ENCODE results near the gene GJD3. TPM values are rescaled to one million over a fixed set of nuclear protein-coding genes. Genes with fewer than 3 reads are reported as not detected.

GJD3 gene
- total RNA-seq, 1 donor from 2014 or later, result not detected

DNA sequence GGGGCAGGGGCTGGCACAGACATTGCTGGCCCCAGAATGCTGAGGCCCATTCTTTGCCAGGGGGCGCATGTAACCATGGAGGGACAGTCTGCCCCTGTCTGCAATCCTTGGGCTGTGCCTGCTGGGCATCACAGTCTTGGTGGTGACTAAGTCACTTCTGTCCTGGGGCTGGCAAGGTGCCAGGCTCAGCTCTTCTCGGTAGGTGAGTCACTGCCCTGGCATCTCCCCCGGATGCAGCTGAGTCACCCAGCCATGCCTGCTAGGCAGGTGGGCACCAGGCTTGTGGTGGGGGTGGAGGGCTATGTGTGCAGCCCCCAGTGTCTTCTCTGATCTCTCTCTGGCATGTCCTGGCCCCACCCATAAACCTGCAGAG lies 50.0 kb downstream of the GJD3 start:
- TF ChIP-seq, protein P1, sequence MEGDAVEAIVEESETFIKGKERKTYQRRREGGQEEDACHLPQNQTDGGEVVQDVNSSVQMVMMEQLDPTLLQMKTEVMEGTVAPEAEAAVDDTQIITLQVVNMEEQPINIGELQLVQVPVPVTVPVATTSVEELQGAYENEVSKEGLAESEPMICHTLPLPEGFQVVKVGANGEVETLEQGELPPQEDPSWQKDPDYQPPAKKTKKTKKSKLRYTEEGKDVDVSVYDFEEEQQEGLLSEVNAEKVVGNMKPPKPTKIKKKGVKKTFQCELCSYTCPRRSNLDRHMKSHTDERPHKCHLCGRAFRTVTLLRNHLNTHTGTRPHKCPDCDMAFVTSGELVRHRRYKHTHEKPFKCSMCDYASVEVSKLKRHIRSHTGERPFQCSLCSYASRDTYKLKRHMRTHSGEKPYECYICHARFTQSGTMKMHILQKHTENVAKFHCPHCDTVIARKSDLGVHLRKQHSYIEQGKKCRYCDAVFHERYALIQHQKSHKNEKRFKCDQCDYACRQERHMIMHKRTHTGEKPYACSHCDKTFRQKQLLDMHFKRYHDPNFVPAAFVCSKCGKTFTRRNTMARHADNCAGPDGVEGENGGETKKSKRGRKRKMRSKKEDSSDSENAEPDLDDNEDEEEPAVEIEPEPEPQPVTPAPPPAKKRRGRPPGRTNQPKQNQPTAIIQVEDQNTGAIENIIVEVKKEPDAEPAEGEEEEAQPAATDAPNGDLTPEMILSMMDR (IDR thresholded peaks at IDR 0.05; ENCODE audit: partially characterized antibody, unreplicated experiment), result no peak
- Mint-ChIP-seq H3K4me3 (ENCODE audit: unreplicated experiment) (peak overlapping the region; percentile 79), H3K9me3 (ENCODE audit: unreplicated experiment) (no peaks in the 10 kb centered on the region), H3K36me3 (ENCODE audit: unreplicated experiment) (no peaks in the 10 kb centered on the region), H3K27me3 (ENCODE audit: unreplicated experiment) (peaks cover 25% of the 10 kb centered on the region), H3K4me1 (ENCODE audit: low read depth, unreplicated experiment) (peaks cover 45% of the 10 kb centered on the region), H3K27ac (ENCODE audit: unreplicated experiment) (peak overlapping the region; percentile 62)
- peak; percentile 12 for DNase-seq

DNA sequence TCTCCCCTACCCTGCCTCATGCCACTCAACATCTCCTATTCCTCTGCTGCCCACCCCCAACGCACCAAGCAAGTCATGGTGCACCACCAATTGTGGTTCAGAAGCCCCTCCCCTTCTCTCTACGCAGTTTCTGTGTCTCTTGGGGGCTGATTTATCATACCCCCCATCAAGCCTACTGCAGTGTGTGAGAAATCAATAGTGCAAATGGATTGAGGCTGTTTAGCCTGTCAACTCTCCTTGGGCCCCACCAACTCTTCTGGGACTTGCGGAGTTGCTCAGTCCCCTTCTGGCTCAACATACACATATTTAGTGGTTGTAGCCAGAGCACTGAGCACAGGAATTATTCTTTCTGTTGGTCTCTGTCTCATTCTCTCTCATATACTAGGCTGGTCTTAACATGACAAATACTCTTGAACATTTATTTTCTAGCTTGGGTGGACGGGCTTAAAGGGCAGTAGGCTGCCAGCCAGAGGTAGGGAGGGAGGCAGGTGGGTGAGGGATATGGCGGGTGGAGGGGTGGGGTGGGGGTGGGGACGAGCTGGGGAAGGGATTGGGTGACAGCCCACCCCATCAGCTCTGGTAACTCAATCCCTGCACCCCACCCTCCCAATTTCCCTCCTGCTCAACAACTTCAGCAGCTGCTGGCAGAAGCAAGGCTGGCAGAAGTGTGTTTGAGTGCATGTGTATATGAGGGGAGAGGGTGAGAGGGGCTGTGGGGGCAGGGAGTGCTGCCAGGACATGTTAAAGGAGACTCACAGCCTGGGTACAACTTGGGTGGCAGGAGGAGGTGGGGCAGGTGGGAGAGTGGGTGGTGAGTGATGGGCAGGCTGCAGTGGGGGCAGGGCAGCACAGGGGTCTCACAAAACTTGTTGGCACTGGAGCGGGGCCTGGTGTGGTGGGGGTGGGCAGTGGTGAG lies 50.6 kb downstream of the GJD3 start:
- TF ChIP-seq, protein P1 (IDR thresholded peaks at IDR 0.05; ENCODE audit: partially characterized antibody, unreplicated experiment), result no peak
- Mint-ChIP-seq H3K4me1 (ENCODE audit: low read depth, unreplicated experiment) (peaks cover 42% of the 10 kb centered on the region), H3K27ac (ENCODE audit: unreplicated experiment) (peak overlapping the region; percentile 90), H3K27me3 (ENCODE audit: unreplicated experiment) (peaks cover 25% of the 10 kb centered on the region), H3K4me3 (ENCODE audit: unreplicated experiment) (peak overlapping the region; percentile 81), H3K9me3 (ENCODE audit: unreplicated experiment) (no peaks in the 10 kb centered on the region), H3K36me3 (ENCODE audit: unreplicated experiment) (no peaks in the 10 kb centered on the region)
- DNase-seq, result peak; percentile 67

Other genes with a start within 250 kb of the GJD3 start
- 110 TPM for gene MSL1, start 242.8 kb downstream of the GJD3 start, total RNA-seq (ENCODE audit: unreplicated experiment)
- 145 TPM for gene CASC3, start 224.2 kb downstream of the GJD3 start, total RNA-seq (ENCODE audit: unreplicated experiment)
- gene RAPGEFL1, start 187.3 kb downstream of the GJD3 start, total RNA-seq (ENCODE audit: unreplicated experiment), result 25.3 TPM
- gene WIPF2, start 145.4 kb downstream of the GJD3 start, total RNA-seq (ENCODE audit: unreplicated experiment), result 25.4 TPM
- 4.7 TPM for gene CDC6, start 76.9 kb downstream of the GJD3 start, total RNA-seq (ENCODE audit: unreplicated experiment)
- 26.2 TPM for gene RARA, start 55.6 kb downstream of the GJD3 start, total RNA-seq (ENCODE audit: unreplicated experiment)
- 32.4 TPM for gene TOP2A, start 53.2 kb upstream of the GJD3 start, total RNA-seq (ENCODE audit: unreplicated experiment)
- gene IGFBP4, start 78.7 kb upstream of the GJD3 start, total RNA-seq (ENCODE audit: unreplicated experiment), result 1.9 TPM
- not detected for gene TNS4, start 136.9 kb upstream of the GJD3 start, total RNA-seq (ENCODE audit: unreplicated experiment)
- not detected for gene CCR7, start 200.7 kb upstream of the GJD3 start, total RNA-seq (ENCODE audit: unreplicated experiment)

Measured in glutamatergic neuron (in vitro differentiated cells).